ENCODE data around the gene MPC1.

The MPC1 gene

DNA sequence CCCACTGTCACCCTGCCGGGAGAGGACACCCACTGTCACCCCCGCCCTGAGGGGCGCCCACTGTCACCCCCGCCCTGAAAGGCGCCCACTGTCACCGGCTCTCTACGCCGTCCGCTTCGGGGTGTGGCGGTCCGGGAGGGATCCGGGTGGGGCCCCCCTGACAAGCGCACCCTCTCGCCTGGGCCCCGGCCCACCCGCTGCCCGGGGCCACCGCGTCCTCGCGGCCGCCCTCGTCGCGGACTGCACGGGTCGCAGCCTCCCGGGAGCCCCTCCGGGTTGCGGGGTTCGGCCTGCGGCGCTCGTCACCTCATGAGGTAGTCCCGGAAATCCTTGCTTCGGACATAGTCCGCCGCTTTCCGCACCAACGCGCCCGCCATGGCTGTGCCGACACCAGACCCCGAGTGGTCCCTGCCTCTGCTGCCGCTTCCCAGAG is 224 bp downstream of the MPC1 start:
- Histone ChIP-seq H3K9ac (ENCODE audit: low read depth in 1 of 2, low read length in 2 of 2) (peak overlapping the region; percentile 68 to 99), H3K9me3 (ENCODE audit: control insufficient read depth in 1 of 2, low read length in 2 of 2) (no peaks in the 10 kb centered on the region), H3K27ac (ENCODE audit: low read depth, low read length) (peak overlapping the region; percentile 93), H3K4me3 (ENCODE audit: low read depth in 1 of 2, low read length in 2 of 2) (peak overlapping the region; percentile 85 to 91), H3K36me3 (ENCODE audit: control insufficient read depth in 1 of 2, insufficient read depth in 2 of 2, low read length in 2 of 2) (no peaks in the 10 kb centered on the region), H3K4me1 (ENCODE audit: control insufficient read depth in 1 of 2, insufficient read depth in 2 of 2, low read length in 2 of 2) (peaks cover 3 to 11% of the 10 kb centered on the region in 2 donors), H3K27me3 (ENCODE audit: control insufficient read depth in 1 of 2, insufficient read depth in 2 of 2, low read length in 2 of 2) (no peaks in the 10 kb centered on the region)

DNA sequence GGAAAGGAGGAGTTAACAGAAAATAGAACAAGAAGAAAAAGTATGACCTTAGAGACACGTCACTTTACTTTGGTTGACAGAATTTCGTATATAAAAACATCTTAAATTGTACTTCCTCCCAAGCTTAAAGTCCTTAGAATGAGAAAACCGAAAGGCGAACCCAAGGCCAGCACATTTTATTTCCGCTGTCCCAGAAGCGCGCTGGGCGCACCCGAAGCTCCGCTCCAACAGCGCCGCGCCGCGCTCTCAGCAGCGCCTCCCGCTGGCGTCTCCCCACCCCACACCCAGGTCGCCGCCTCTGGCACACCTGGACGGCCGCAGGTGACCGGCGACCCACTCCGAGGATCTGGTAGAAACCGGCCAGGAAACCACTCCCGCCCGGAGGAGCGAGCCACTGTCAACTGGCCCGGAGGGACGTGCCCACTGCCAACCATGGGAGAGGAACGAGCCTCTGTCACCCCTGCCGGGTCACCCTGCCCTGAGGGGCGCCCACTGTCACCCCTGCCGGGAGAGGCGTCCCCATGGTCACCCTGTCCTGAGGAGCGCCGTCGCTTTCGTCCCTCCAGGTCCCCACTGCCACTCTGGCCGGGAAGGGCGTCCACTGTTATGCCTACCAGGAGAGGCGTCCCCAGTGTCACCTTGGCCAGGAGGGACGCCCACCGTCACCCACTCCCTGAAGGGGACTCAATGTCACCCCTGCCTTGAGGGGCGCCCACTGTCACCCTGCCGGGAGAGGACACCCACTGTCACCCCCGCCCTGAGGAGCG is 824 bp downstream of the MPC1 start:
- H3K9me3 ChIP-seq (ENCODE audit: control insufficient read depth in 1 of 2, low read length in 2 of 2), result no peaks in the 10 kb centered on the region
- peak overlapping the region; percentile 85 to 91 for H3K4me3 ChIP-seq (ENCODE audit: low read depth in 1 of 2, low read length in 2 of 2)
- H3K27ac ChIP-seq (ENCODE audit: low read depth, low read length), result peak overlapping the region; percentile 93
- peak overlapping the region; percentile 68 to 99 for H3K9ac ChIP-seq (ENCODE audit: low read depth in 1 of 2, low read length in 2 of 2)
- H3K27me3 ChIP-seq (ENCODE audit: control insufficient read depth in 1 of 2, insufficient read depth in 2 of 2, low read length in 2 of 2), result no peaks in the 10 kb centered on the region
- H3K4me1 ChIP-seq (ENCODE audit: control insufficient read depth in 1 of 2, insufficient read depth in 2 of 2, low read length in 2 of 2), result peaks cover 3 to 11% of the 10 kb centered on the region in 2 donors
- no peaks in the 10 kb centered on the region for H3K36me3 ChIP-seq (ENCODE audit: control insufficient read depth in 1 of 2, insufficient read depth in 2 of 2, low read length in 2 of 2)

DNA sequence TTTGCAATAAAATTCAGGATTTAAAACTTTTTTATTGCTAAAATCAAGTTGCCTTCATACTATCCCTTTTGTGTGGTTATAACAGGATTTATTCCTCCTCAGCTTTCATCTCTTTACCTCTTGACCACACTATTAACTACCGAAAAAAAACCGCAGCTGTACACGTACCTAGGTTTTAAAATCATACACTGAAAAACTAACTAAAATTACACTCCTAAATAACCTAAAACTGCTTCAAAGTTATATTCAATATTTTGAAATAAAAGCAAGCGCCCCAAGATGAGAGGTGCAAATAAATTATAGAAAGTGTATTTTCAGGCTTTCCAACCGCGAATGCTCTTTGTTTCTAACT is 1.4 kb downstream of the MPC1 start:
- Histone ChIP-seq H3K36me3 (ENCODE audit: control insufficient read depth in 1 of 2, insufficient read depth in 2 of 2, low read length in 2 of 2) (no peaks in the 10 kb centered on the region), H3K4me3 (ENCODE audit: low read depth in 1 of 2, low read length in 2 of 2) (peak overlapping the region; percentile 85 to 91), H3K27ac (ENCODE audit: low read depth, low read length) (peak overlapping the region; percentile 47), H3K9ac (ENCODE audit: low read depth in 1 of 2, low read length in 2 of 2) (peak overlapping the region; percentile 68 to 99), H3K9me3 (ENCODE audit: control insufficient read depth in 1 of 2, low read length in 2 of 2) (no peaks in the 10 kb centered on the region), H3K27me3 (ENCODE audit: control insufficient read depth in 1 of 2, insufficient read depth in 2 of 2, low read length in 2 of 2) (no peaks in the 10 kb centered on the region), H3K4me1 (ENCODE audit: control insufficient read depth in 1 of 2, insufficient read depth in 2 of 2, low read length in 2 of 2) (peaks cover 3 to 11% of the 10 kb centered on the region in 2 donors)

DNA sequence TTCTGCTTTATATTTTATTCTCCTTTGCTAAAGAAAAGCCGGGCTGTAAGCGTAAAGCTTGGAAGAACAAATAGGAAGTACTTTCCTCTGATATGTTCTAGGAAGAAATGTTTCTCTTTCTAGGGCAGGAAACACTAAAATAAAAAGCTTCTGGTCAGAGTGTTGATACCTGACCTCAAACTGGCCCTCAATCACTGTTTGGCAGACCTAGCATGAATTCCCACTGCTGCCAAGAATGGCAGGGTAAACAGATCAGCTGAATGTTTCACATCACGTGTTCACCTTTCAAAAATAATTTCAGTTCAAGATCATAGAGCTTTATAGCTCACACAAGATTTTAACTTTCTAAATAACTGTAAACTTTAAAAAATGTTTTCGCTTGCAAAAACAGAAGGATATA is 2.9 kb downstream of the MPC1 start:
- no peaks in the 10 kb centered on the region for H3K27me3 ChIP-seq (ENCODE audit: control insufficient read depth in 1 of 2, insufficient read depth in 2 of 2, low read length in 2 of 2)
- no peaks in the 10 kb centered on the region for H3K36me3 ChIP-seq (ENCODE audit: control insufficient read depth in 1 of 2, insufficient read depth in 2 of 2, low read length in 2 of 2)
- no peak overlapping the region for H3K9ac ChIP-seq (ENCODE audit: low read depth in 1 of 2, low read length in 2 of 2)
- H3K27ac ChIP-seq (ENCODE audit: low read depth, low read length), result no peak overlapping the region
- no peaks in the 10 kb centered on the region for H3K9me3 ChIP-seq (ENCODE audit: control insufficient read depth in 1 of 2, low read length in 2 of 2)
- no peak overlapping the region for H3K4me3 ChIP-seq (ENCODE audit: low read depth in 1 of 2, low read length in 2 of 2)
- peaks cover 3 to 11% of the 10 kb centered on the region in 2 donors for H3K4me1 ChIP-seq (ENCODE audit: control insufficient read depth in 1 of 2, insufficient read depth in 2 of 2, low read length in 2 of 2)

DNA sequence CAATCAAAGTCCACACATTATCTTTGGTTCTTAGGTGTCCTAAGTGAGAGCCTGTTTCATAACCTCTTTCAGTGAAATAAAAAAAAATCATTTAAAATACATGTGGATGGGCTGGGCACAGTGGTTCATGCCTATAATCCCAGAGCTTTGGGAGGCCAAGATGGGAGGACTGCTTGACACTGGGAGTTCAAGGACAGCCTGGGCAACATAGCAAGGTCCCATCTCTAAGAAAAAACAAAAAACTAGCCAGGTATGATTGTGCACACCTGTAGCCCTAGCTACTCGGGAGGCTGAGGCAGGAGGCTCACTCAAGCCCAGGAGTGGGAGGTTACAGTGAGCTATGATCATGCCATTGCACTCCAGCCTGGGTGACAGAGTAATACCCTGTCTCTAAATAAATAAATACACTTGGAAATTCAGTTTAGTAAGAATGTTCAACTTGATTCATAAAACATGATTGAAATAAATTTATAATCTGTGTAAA is 3.6 kb downstream of the MPC1 start:
- Histone ChIP-seq H3K27ac (ENCODE audit: low read depth, low read length) (no peak overlapping the region), H3K27me3 (ENCODE audit: control insufficient read depth in 1 of 2, insufficient read depth in 2 of 2, low read length in 2 of 2) (no peaks in the 10 kb centered on the region), H3K36me3 (ENCODE audit: control insufficient read depth in 1 of 2, insufficient read depth in 2 of 2, low read length in 2 of 2) (no peaks in the 10 kb centered on the region), H3K4me3 (ENCODE audit: low read depth in 1 of 2, low read length in 2 of 2) (no peak overlapping the region), H3K9me3 (ENCODE audit: control insufficient read depth in 1 of 2, low read length in 2 of 2) (no peaks in the 10 kb centered on the region), H3K9ac (ENCODE audit: low read depth in 1 of 2, low read length in 2 of 2) (no peak overlapping the region), H3K4me1 (ENCODE audit: control insufficient read depth in 1 of 2, insufficient read depth in 2 of 2, low read length in 2 of 2) (peaks cover 3 to 11% of the 10 kb centered on the region in 2 donors)

DNA sequence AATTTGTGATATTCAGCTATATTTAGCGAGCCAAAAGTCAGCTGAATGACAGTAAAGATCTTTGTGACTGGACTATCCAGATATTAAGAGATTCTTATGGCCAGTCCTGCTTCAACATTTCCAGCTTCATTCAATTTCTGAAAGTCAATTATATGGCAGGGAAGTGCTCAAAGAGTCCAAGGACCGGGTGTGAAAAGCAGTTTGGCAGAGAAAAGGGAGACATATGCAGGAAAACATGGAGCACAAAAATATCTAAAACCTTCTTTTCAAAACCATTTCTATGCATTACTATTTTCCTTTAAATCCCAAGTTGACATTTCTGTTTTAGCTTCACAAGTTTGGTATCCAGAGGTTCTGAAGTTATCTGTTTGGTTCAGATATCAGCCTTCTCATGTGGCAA is 5.0 kb downstream of the MPC1 start:
- Histone ChIP-seq H3K9ac (ENCODE audit: low read depth in 1 of 2, low read length in 2 of 2) (no peak overlapping the region), H3K4me1 (ENCODE audit: control insufficient read depth in 1 of 2, insufficient read depth in 2 of 2, low read length in 2 of 2) (peaks cover 3 to 11% of the 10 kb centered on the region in 2 donors)

DNA sequence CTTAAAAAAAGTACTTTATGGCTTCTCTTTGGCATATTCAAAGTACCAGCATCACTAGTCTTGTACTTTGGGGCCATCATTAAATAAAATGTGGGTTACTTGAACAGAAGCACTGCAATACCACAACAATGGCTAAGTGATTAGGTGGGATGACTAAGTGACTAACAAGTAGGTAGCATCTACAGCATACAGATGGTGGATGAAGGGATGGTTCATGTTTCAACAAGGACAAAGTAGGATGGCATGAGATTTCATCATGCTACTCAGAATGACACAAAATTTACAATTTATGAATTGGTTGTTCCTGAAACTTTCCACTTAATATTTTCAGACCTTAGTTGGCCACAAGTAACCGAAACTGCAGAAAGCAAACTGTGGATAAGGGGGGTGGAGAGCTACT is 7.7 kb downstream of the MPC1 start:
- H3K9me3 ChIP-seq (ENCODE audit: control insufficient read depth in 1 of 2, low read length in 2 of 2), result no peaks in the 10 kb centered on the region
- no peaks in the 10 kb centered on the region for H3K27me3 ChIP-seq (ENCODE audit: control insufficient read depth in 1 of 2, insufficient read depth in 2 of 2, low read length in 2 of 2)
- no peaks in the 10 kb centered on the region for H3K36me3 ChIP-seq (ENCODE audit: control insufficient read depth in 1 of 2, insufficient read depth in 2 of 2, low read length in 2 of 2)
- no peak overlapping the region for H3K4me3 ChIP-seq (ENCODE audit: low read depth in 1 of 2, low read length in 2 of 2)
- H3K27ac ChIP-seq (ENCODE audit: low read depth, low read length), result no peak overlapping the region
- H3K9ac ChIP-seq (ENCODE audit: low read depth in 1 of 2, low read length in 2 of 2), result no peak overlapping the region
- H3K4me1 ChIP-seq (ENCODE audit: control insufficient read depth in 1 of 2, insufficient read depth in 2 of 2, low read length in 2 of 2), result peaks cover 0 to 7% of the 10 kb centered on the region in 2 donors

More for the DNA sequence above, 5.0 kb downstream of the MPC1 start:
- H3K36me3 ChIP-seq (ENCODE audit: control insufficient read depth in 1 of 2, insufficient read depth in 2 of 2, low read length in 2 of 2), result no peaks in the 10 kb centered on the region
- no peaks in the 10 kb centered on the region for H3K27me3 ChIP-seq (ENCODE audit: control insufficient read depth in 1 of 2, insufficient read depth in 2 of 2, low read length in 2 of 2)
- no peak overlapping the region for H3K27ac ChIP-seq (ENCODE audit: low read depth, low read length)
- H3K4me3 ChIP-seq (ENCODE audit: low read depth in 1 of 2, low read length in 2 of 2), result no peak overlapping the region
- H3K9me3 ChIP-seq (ENCODE audit: control insufficient read depth in 1 of 2, low read length in 2 of 2), result no peaks in the 10 kb centered on the region

DNA sequence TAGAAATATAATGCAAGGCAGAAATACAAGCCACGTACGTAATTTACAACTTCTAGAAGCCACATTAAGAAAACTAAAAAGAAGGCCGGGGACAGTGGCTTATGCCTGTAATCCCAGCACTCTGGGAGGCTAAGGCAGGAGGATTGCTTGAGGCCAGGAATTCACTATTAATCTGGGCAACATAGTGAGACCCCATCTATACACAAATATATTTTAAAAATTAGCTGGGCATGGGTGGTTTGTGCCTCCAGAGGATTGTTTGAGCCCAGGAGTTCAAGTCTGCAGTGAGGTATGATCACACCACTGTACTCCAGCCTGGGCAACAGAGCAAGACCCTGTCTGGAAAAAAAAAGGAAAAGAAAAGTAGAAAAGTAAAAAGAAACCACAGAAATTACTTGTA is 12.3 kb downstream of the MPC1 start:
- no peaks in the 10 kb centered on the region for H3K9me3 ChIP-seq (ENCODE audit: control insufficient read depth in 1 of 2, low read length in 2 of 2)
- no peaks in the 10 kb centered on the region for H3K4me1 ChIP-seq (ENCODE audit: control insufficient read depth in 1 of 2, insufficient read depth in 2 of 2, low read length in 2 of 2)
- no peak overlapping the region for H3K27ac ChIP-seq (ENCODE audit: low read depth, low read length)
- H3K27me3 ChIP-seq (ENCODE audit: control insufficient read depth in 1 of 2, insufficient read depth in 2 of 2, low read length in 2 of 2), result no peaks in the 10 kb centered on the region
- peaks cover 0 to 8% of the 10 kb centered on the region in 2 donors for H3K36me3 ChIP-seq (ENCODE audit: control insufficient read depth in 1 of 2, insufficient read depth in 2 of 2, low read length in 2 of 2)
- H3K9ac ChIP-seq (ENCODE audit: low read depth in 1 of 2, low read length in 2 of 2), result no peak overlapping the region
- no peak overlapping the region for H3K4me3 ChIP-seq (ENCODE audit: low read depth in 1 of 2, low read length in 2 of 2)

DNA sequence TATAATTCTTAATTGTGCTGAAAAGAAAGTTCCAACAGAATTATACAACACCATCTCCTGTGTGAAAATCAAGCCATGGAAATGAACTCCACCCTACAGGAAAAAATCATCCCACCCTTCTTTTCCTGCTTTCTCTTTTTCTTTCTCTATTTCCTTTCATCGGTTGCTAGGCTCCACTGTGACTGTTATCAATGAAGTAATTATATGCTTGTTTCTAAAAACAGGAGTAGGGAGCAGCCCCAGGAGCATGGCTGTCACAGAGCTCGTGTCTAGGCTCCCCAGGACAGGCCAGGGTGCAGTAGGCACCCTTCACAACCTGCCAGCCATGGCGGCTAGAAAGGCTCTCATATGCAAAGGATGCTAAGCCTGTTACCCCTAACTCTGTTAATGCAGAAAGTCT is 13.0 kb downstream of the MPC1 start:
- no peak overlapping the region for H3K27ac ChIP-seq (ENCODE audit: low read depth, low read length)

DNA sequence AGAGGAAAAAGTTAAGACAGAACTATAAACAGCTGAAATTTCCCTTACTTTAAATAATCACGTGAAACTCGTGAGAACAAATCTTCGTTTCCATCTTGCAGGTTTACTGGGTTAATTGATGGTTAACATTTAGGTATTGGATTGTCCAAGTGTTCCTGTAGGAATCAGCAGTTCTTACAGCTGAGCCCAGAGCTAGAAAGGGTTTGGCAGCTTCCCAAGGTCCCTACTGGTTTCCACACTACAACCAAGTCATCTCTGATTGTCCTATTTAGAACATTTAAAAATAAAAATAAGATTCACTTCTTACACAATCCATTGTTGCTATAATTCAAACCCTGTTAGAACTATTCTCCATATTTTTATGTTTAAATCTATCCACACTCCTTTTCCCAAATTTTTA is 15.8 kb downstream of the MPC1 start:
- H3K9ac ChIP-seq (ENCODE audit: low read depth in 1 of 2, low read length in 2 of 2), result no peak overlapping the region
- H3K4me1 ChIP-seq (ENCODE audit: control insufficient read depth in 1 of 2, insufficient read depth in 2 of 2, low read length in 2 of 2), result no peaks in the 10 kb centered on the region
- H3K36me3 ChIP-seq (ENCODE audit: control insufficient read depth in 1 of 2, insufficient read depth in 2 of 2, low read length in 2 of 2), result peaks cover 0 to 30% of the 10 kb centered on the region in 2 donors
- H3K27me3 ChIP-seq (ENCODE audit: control insufficient read depth in 1 of 2, insufficient read depth in 2 of 2, low read length in 2 of 2), result no peaks in the 10 kb centered on the region
- H3K27ac ChIP-seq (ENCODE audit: low read depth, low read length), result no peak overlapping the region
- no peak overlapping the region for H3K4me3 ChIP-seq (ENCODE audit: low read depth in 1 of 2, low read length in 2 of 2)
- H3K9me3 ChIP-seq (ENCODE audit: control insufficient read depth in 1 of 2, low read length in 2 of 2), result no peaks in the 10 kb centered on the region

More for the DNA sequence above, 13.0 kb downstream of the MPC1 start:
- Histone ChIP-seq H3K9me3 (ENCODE audit: control insufficient read depth in 1 of 2, low read length in 2 of 2) (no peaks in the 10 kb centered on the region), H3K4me3 (ENCODE audit: low read depth in 1 of 2, low read length in 2 of 2) (no peak overlapping the region), H3K27me3 (ENCODE audit: control insufficient read depth in 1 of 2, insufficient read depth in 2 of 2, low read length in 2 of 2) (no peaks in the 10 kb centered on the region), H3K36me3 (ENCODE audit: control insufficient read depth in 1 of 2, insufficient read depth in 2 of 2, low read length in 2 of 2) (peaks cover 0 to 10% of the 10 kb centered on the region in 2 donors), H3K4me1 (ENCODE audit: control insufficient read depth in 1 of 2, insufficient read depth in 2 of 2, low read length in 2 of 2) (no peaks in the 10 kb centered on the region), H3K9ac (ENCODE audit: low read depth in 1 of 2, low read length in 2 of 2) (no peak overlapping the region)

Data from duodenal mucosa (tissue), 2 donors.